ENCODE data around the gene SAYSD1. TPM values are rescaled to one million over a fixed set of nuclear protein-coding genes. Genes with fewer than 3 reads are reported as not detected.

Gene SAYSD1
- total and polyA plus RNA-seq, 2 donors (not counting 1 experiment from before 2014, with no cell fraction given), result 4.6 to 17.8 TPM

GRCh38 chr6:39059496-39060310 is 55.3 kb downstream of the SAYSD1 start:
- no peak overlapping the region for H3K4me2 ChIP-seq (replicated peaks; ENCODE audit: low read depth, low read length, poor library complexity, severe bottlenecking)
- WGBS (ENCODE audit: insufficient coverage), result 78% methylated on average over 12 of the region's 14 CpGs
- no peaks in the 10 kb centered on the region for H3K79me2 ChIP-seq (ENCODE audit: control insufficient read depth, insufficient read depth, low read length)
- DNase-seq, result no peak
- Mint-ChIP-seq H3K4me1 (no peaks in the 10 kb centered on the region), H3K27me3 (peaks cover 39% of the 10 kb centered on the region), H3K4me3 (no peak overlapping the region), H3K27ac (no peak overlapping the region), H3K9me3 (ENCODE audit: insufficient read depth) (no peaks in the 10 kb centered on the region)
- H3K27ac ChIP-seq (ENCODE audit: low read length in 2 of 2), result no peak overlapping the region
- peaks cover 0 to 4% (median 0%) of the 10 kb centered on the region in 4 experiments for H3K27me3 ChIP-seq (replicated peaks in 1 of 4; ENCODE audit: control extremely low read depth in 1 of 4, control insufficient read depth in 3 of 4, insufficient read depth in 4 of 4, low read length in 3 of 4)
- no peak overlapping the region for H3K9ac ChIP-seq (ENCODE audit: low read length)
- no peak overlapping the region for H2AFZ ChIP-seq (ENCODE audit: insufficient read depth, low read depth, low read length, poor library complexity, severe bottlenecking)
- H3K4me3 ChIP-seq (ENCODE audit: control extremely low read depth in 1 of 5, extremely low read depth in 1 of 5, insufficient read depth in 1 of 5, low read depth in 2 of 5, low read length in 4 of 5), result no peak overlapping the region
- no peaks in the 10 kb centered on the region for H3K9me3 ChIP-seq (ENCODE audit: control extremely low read depth in 1 of 3, control insufficient read depth in 2 of 3, insufficient read depth in 1 of 3, low read length in 2 of 3)
- intact Hi-C loops (cut with micrococcal nuclease), result no loop called here
- POLR2A ChIA-PET, result no interaction called here
- TF ChIP-seq CTCF (IDR thresholded peaks at IDR 0.05), result no peak
- no peak for TF ChIP-seq EZH2 (IDR thresholded peaks at IDR 0.05; ENCODE audit: borderline replicate concordance, insufficient read depth, low read depth, low read length, poor library complexity, severe bottlenecking)
- no peak for ATAC-seq (ENCODE audit: low read depth)
- H3K36me3 ChIP-seq (replicated peaks in 1 of 2; ENCODE audit: control extremely low read depth in 1 of 2, control insufficient read depth in 1 of 2, extremely low read depth in 1 of 2, insufficient read depth in 2 of 2, low read length in 1 of 2), result no peaks in the 10 kb centered on the region
- no peaks in the 10 kb centered on the region for H4K20me1 ChIP-seq (ENCODE audit: control insufficient read depth, insufficient read depth, low read length, poor library complexity, severe bottlenecking)
- CTCF ChIA-PET, result no interaction called here
- no peaks in the 10 kb centered on the region for H3K4me1 ChIP-seq (ENCODE audit: control insufficient read depth in 2 of 2, insufficient read depth in 2 of 2, low read length in 2 of 2)

GRCh38 chr6:39058471-39059147 is 56.4 kb downstream of the SAYSD1 start:
- Histone ChIP-seq H3K27me3 (replicated peaks in 1 of 4; ENCODE audit: control extremely low read depth in 1 of 4, control insufficient read depth in 3 of 4, insufficient read depth in 4 of 4, low read length in 3 of 4) (peaks cover 0 to 4% (median 0%) of the 10 kb centered on the region in 4 experiments), H3K27ac (ENCODE audit: low read length in 2 of 2) (no peak overlapping the region), H3K36me3 (replicated peaks in 1 of 2; ENCODE audit: control extremely low read depth in 1 of 2, control insufficient read depth in 1 of 2, extremely low read depth in 1 of 2, insufficient read depth in 2 of 2, low read length in 1 of 2) (no peaks in the 10 kb centered on the region), H3K9me3 (ENCODE audit: control extremely low read depth in 1 of 3, control insufficient read depth in 2 of 3, insufficient read depth in 1 of 3, low read length in 2 of 3) (no peaks in the 10 kb centered on the region), H3K4me3 (ENCODE audit: control extremely low read depth in 1 of 5, extremely low read depth in 1 of 5, insufficient read depth in 1 of 5, low read depth in 2 of 5, low read length in 4 of 5) (no peak overlapping the region), H3K4me1 (ENCODE audit: control insufficient read depth in 2 of 2, insufficient read depth in 2 of 2, low read length in 2 of 2) (no peaks in the 10 kb centered on the region), H3K4me2 (replicated peaks; ENCODE audit: low read depth, low read length, poor library complexity, severe bottlenecking) (no peak overlapping the region), H3K9ac (ENCODE audit: low read length) (no peak overlapping the region), H3K79me2 (ENCODE audit: control insufficient read depth, insufficient read depth, low read length) (no peaks in the 10 kb centered on the region), H4K20me1 (ENCODE audit: control insufficient read depth, insufficient read depth, low read length, poor library complexity, severe bottlenecking) (no peaks in the 10 kb centered on the region), H2AFZ (ENCODE audit: insufficient read depth, low read depth, low read length, poor library complexity, severe bottlenecking) (no peak overlapping the region)
- Mint-ChIP-seq H3K4me3 (no peak overlapping the region), H3K9me3 (ENCODE audit: insufficient read depth) (no peaks in the 10 kb centered on the region), H3K27me3 (peaks cover 48% of the 10 kb centered on the region), H3K27ac (no peak overlapping the region), H3K4me1 (no peaks in the 10 kb centered on the region)
- ChIA-PET CTCF (no interaction called here), POLR2A (no interaction called here)
- DNase-seq (no peak), ATAC-seq (ENCODE audit: low read depth) (no peak)
- TF ChIP-seq CTCF (IDR thresholded peaks at IDR 0.05) (no peak), EZH2 (IDR thresholded peaks at IDR 0.05; ENCODE audit: borderline replicate concordance, insufficient read depth, low read depth, low read length, poor library complexity, severe bottlenecking) (no peak)
- WGBS (ENCODE audit: insufficient coverage), result 63% methylated on average over 2 of the region's 6 CpGs
- intact Hi-C loops (cut with micrococcal nuclease), result no loop called here

All from B cell (primary cell).